22Rv1 (cell line): Measurements from ENCODE around the gene AKAP6.

Source experiments
- CTCF ChIP-seq: fragments of 450-650 bp; IDR thresholded peaks from 2 replicates; pipeline ENCODE4 v1.5.1; 2017; ENCODE audit warnings: mild to moderate bottlenecking
- ZFX ChIP-seq: fragments of 450-650 bp; IDR thresholded peaks from 2 replicates; pipeline ENCODE4 v1.6.1; 2017; ENCODE audit warnings: antibody characterized with exemption, borderline replicate concordance

DNA sequence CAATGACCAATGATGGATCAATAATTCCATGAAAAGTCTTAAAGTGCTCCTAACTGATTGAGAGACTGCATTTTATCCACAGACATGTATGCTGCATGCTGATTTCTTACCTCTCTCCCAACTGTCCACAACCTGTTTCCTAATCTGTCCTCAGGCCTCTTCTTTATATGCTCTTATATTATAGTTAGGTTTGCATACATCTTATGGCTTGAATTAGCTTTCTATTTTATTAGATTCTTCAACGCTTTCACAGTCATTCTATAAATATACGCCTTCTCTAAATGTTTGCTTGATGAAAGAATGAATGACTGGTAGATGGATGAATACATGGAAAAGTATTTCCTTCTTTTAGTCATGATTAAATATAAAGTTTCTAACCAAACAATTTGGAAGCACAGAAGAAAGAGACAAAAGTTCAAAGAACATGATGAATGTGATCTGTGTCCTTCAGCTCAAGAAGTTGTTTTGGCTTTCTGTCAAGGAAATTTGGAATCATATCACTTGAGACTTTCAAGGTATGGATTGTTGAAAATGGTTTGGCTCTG lies 517.8 kb downstream of the AKAP6 start:
- TF ChIP-seq CTCF (no peak), ZFX (no peak)
